Measurements from ENCODE around the gene ECM2.
"Not testable (repeated sequence)": the region's sequence is repeated elsewhere in the genome, so short reads cannot be mapped to it uniquely, and the experiment has no call there.

ECM2 gene
- total RNA-seq = 0 to 0.34 (median 0.12) reads per million in 18 experiments

- DNase-seq = no peak
Measured at GRCh38 chr9:92535940-92536850, at the start of gene ECM2. ECM2 (minus strand) TSS chr9:92535990; CDS start chr9:92522866, 13,124 bp downstream.

GRCh38 chr9:92576175-92576574, 40.4 kb upstream of the ECM2 start:
- DNase-seq = no peak

GRCh38 chr9:92573612-92574011, 37.8 kb upstream of the ECM2 start:
- not testable (repeated sequence) for DNase-seq

- DNase-seq = not testable (repeated sequence)
Measured at GRCh38 chr9:92571871-92572270, 36.1 kb upstream of the ECM2 start.

- no peak for DNase-seq
Measured at GRCh38 chr9:92564982-92565381, 29.2 kb upstream of the ECM2 start.

- DNase-seq = no peak
Measured at GRCh38 chr9:92564504-92564903, 28.7 kb upstream of the ECM2 start.

- no peak for DNase-seq
Measured at GRCh38 chr9:92563116-92564100, 27.6 kb upstream of the ECM2 start.

GRCh38 chr9:92562461-92562967, 26.7 kb upstream of the ECM2 start:
- DNase-seq = no peak

GRCh38 chr9:92561374-92562330, 25.9 kb upstream of the ECM2 start:
- DNase-seq = no peak

- DNase-seq = no peak
Measured at GRCh38 chr9:92558612-92559374, 23.0 kb upstream of the ECM2 start.

GRCh38 chr9:92550765-92551164, 15.0 kb upstream of the ECM2 start:
- DNase-seq = no peak

- no peak for DNase-seq
Measured at GRCh38 chr9:92547356-92547755, 11.6 kb upstream of the ECM2 start.

- no peak for DNase-seq
Measured at GRCh38 chr9:92545002-92545510, 9.3 kb upstream of the ECM2 start.

- no peak for DNase-seq
Measured at GRCh38 chr9:92543972-92544371, 8.2 kb upstream of the ECM2 start.

- no peak for DNase-seq
Measured at GRCh38 chr9:92538541-92538940, 2.8 kb upstream of the ECM2 start.

- DNase-seq = no peak
Measured at GRCh38 chr9:92534674-92535073, 1.1 kb downstream of the ECM2 start.

GRCh38 chr9:92534204-92534603, 1.6 kb downstream of the ECM2 start:
- DNase-seq = peak in 1 of 2 donors; percentile 9

GRCh38 chr9:92530893-92531292, 4.9 kb downstream of the ECM2 start:
- DNase-seq = no peak

- no peak for DNase-seq
Measured at GRCh38 chr9:92529124-92529523, 6.7 kb downstream of the ECM2 start.

- DNase-seq = no peak
Measured at GRCh38 chr9:92528522-92528849, 7.3 kb downstream of the ECM2 start.
